K562 (cell line): ENCODE data around the gene ORAI3. TPM values are rescaled to one million over a fixed set of nuclear protein-coding genes. Genes with fewer than 3 reads are reported as not detected.

Experiments used
- ATF2 ChIP-seq: sonication (generic); formaldehyde crosslinking; IDR thresholded peaks from 2 replicates; pipeline ENCODE4 v1.8.1; 2022; ENCODE audit warnings: missing genetic modification reagents
- BACH1 ChIP-seq: fragments of 200-800 bp; sonication (Bioruptor generic); IDR thresholded peaks from 2 replicates; pipeline ENCODE4 v1.6.1; 2016; ENCODE audit warnings: missing genetic modification characterization, missing compliant biosample characterization
- IRF2 ChIP-seq: sonication (generic); formaldehyde crosslinking; IDR thresholded peaks from 2 replicates; pipeline ENCODE4 v1.8.1; 2022; ENCODE audit warnings: mild to moderate bottlenecking, missing genetic modification reagents
- NR3C1 ChIP-seq: sonication (generic); formaldehyde crosslinking; IDR thresholded peaks from 2 replicates; pipeline ENCODE4 v1.8.1; 2022; ENCODE audit warnings: missing genetic modification reagents
- PHTF2 ChIP-seq: fragments of 250-450 bp; sonication (Bioruptor Pico); IDR thresholded peaks from 2 replicates; pipeline ENCODE4 v1.5.0; 2021; ENCODE audit warnings: mild to moderate bottlenecking
- POLR2H ChIP-seq: IDR thresholded peaks from 2 replicates; pipeline ENCODE4 v1.6.1; 2016; ENCODE audit warnings: missing genetic modification characterization, low read depth, mild to moderate bottlenecking, control low read depth, missing compliant biosample characterization, moderate library complexity
- PREB ChIP-seq: sonication (generic); formaldehyde crosslinking; IDR thresholded peaks from 2 replicates; pipeline ENCODE4 v1.8.1; 2023; ENCODE audit warnings: mild to moderate bottlenecking, missing genetic modification reagents
- RCOR1 ChIP-seq, 2 experiments: IDR thresholded peaks; 2 replicates each; pipeline ENCODE4 v1.6.1; 2012; ENCODE audit warnings: low read depth in 2 of 2, low read length in 2 of 2, borderline replicate concordance in 1 of 2, improper control_type of control experiment in 1 of 2
- TCF7 ChIP-seq: sonication (generic); IDR thresholded peaks from 2 replicates; pipeline ENCODE4 v1.6.1; 2016; ENCODE audit warnings: antibody characterized with exemption, borderline replicate concordance
- TOE1 ChIP-seq, 2 experiments: fragments of 450-650 bp in 1 of 2; sonication (generic) in 1 of 2; formaldehyde crosslinking in 1 of 2; IDR thresholded peaks; 2 replicates each; pipeline versions ENCODE4 v1.7.1 to v1.8.0; 2016 to 2022; ENCODE audit warnings: borderline replicate concordance in 2 of 2, mild to moderate bottlenecking in 2 of 2, antibody characterized with exemption in 1 of 2, inconsistent platforms in 1 of 2, low read depth in 1 of 2, missing genetic modification reagents in 1 of 2, moderate library complexity in 1 of 2
- TSHZ1 ChIP-seq: fragments of 250-450 bp; sonication (Bioruptor Pico); IDR thresholded peaks from 2 replicates; pipeline ENCODE4 v1.4.0; 2020; ENCODE audit warnings: mild to moderate bottlenecking, moderate library complexity
- ZBTB17 ChIP-seq: fragments of 450-650 bp; formaldehyde crosslinking; IDR thresholded peaks from 2 replicates; pipeline ENCODE4 v1.4.0; 2020; ENCODE audit warnings: mild to moderate bottlenecking
- ZBTB49 ChIP-seq: sonication (generic); formaldehyde crosslinking; IDR thresholded peaks from 2 replicates; pipeline ENCODE4 v1.8.0; 2022; ENCODE audit warnings: missing genetic modification reagents, mild to moderate bottlenecking, borderline replicate concordance
- ZNF134 ChIP-seq: fragments of 250-450 bp; sonication (Bioruptor Pico); conservative IDR thresholded peaks from 2 replicates; pipeline ENCODE4 v1.4.0; 2020
- ZNF197 ChIP-seq: fragments of 200-800 bp; sonication (Bioruptor generic); IDR thresholded peaks from 2 replicates; pipeline ENCODE4 v1.6.1; 2016; ENCODE audit warnings: low read depth, missing genetic modification characterization, missing compliant biosample characterization
- ZNF449 ChIP-seq: fragments of 250-450 bp; sonication (Bioruptor Pico); IDR thresholded peaks from 2 replicates; pipeline ENCODE4 v1.8.0; 2022; ENCODE audit warnings: moderate library complexity, mild to moderate bottlenecking, inconsistent platforms
- ZNF717 ChIP-seq: fragments of 250-450 bp; sonication (Bioruptor Pico); IDR thresholded peaks from 2 replicates; pipeline ENCODE4 v1.5.0; 2021
- ZSCAN29 ChIP-seq: fragments of 450-650 bp; IDR thresholded peaks from 2 replicates; pipeline ENCODE4 v1.6.1; 2017
- polyA plus RNA-seq, 8 experiments: library from polyadenylated mRNA; depleted of rRNA in 4 of 8; stranded (reverse) in 5 of 8; unstranded in 3 of 8; fragments of >200 nt; fragmentation: Nextera tagmentation in 2 of 8; fragmentation: Illumina TruSeq in 1 of 8; extraction: Ambion mirVana in 2 of 8; extraction: Trizol in 1 of 8; gene quantifications; 2 replicates each; pipeline versions ENCODE4 v1.2.1 to v1.2.3, GENCODE V29; 2011 to 2014; ENCODE audit warnings: inconsistent platforms in 1 of 8, missing spikeins in 1 of 8
- total RNA-seq, 7 experiments: library from RNA; depleted of rRNA in 6 of 7; stranded (reverse); fragments of >200 nt in 6 of 7; fragmentation: Illumina TruSeq in 2 of 7; extraction: Trizol in 2 of 7; gene quantifications; 2 replicates each; pipeline versions ENCODE4 v1.2.1 to v1.2.3, GENCODE V29; 2011 to 2021; ENCODE audit warnings: low replicate concordance in 1 of 7

Gene ORAI3
- total and polyA plus RNA-seq, 9 of the 15 experiments (the other 6 are each of a cell fraction or from before 2014, with no cell fraction given): 4.9 to 23.3 (median 14.1) TPM

- TF ChIP-seq PREB (CRISPR knock-in tag): no peak
- no peak for TF ChIP-seq ZSCAN29
- peak; percentile 72 for TF ChIP-seq ZNF134 (CRISPR knock-in tag)
- peak; percentile 80; the same call in 1 of the 2 replicates for TF ChIP-seq BACH1 (tag)
- TF ChIP-seq NR3C1 (CRISPR knock-in tag): no peak
- TF ChIP-seq POLR2H (tag): peak; percentile 67; the same call in 1 of the 2 replicates
- TF ChIP-seq RCOR1 (IDR thresholded peaks at IDR 0.05; ENCODE audit: borderline replicate concordance in 1 of 2, low read depth in 2 of 2, low read length in 2 of 2): no peak
- no peak for TF ChIP-seq PHTF2 (CRISPR knock-in tag)
- TF ChIP-seq ZBTB17 (CRISPR knock-in tag): no peak; the same call in 1 of the 2 replicates
- TF ChIP-seq TOE1 (IDR thresholded peaks at IDR 0.05; ENCODE audit: borderline replicate concordance): no peak
- no peak for TF ChIP-seq TOE1 (CRISPR knock-in tag; IDR thresholded peaks at IDR 0.05; ENCODE audit: borderline replicate concordance, low read depth)
- TF ChIP-seq ZBTB49 (CRISPR knock-in tag): no peak
- TF ChIP-seq ZNF197 (CRISPR knock-in tag): no peak; the same call in 1 of the 2 replicates
- no peak for TF ChIP-seq ATF2 (CRISPR knock-in tag)
- TF ChIP-seq IRF2: no peak
- TF ChIP-seq ZNF717 (CRISPR knock-in tag): no peak
- 0 out of 2 replicates have a peak, but pooled peaks have one; percentile 38 for TF ChIP-seq TCF7
- no peak for TF ChIP-seq TSHZ1 (CRISPR knock-in tag)
- TF ChIP-seq ZNF449 (CRISPR knock-in tag): no peak
These were observed 26.4 kb upstream of the ORAI3 start (continued) for GRCh38 chr16:30922420-30922959.
